ENCODE results near the gene PRIM2.
"Not testable (repeated sequence)": the region's sequence is repeated elsewhere in the genome, so short reads cannot be mapped to it uniquely, and the experiment has no call there.

PRIM2 gene

GRCh38 chr6:57310817-57311157 is 6.6 kb upstream of the PRIM2 start:
- Histone ChIP-seq H3K27me3 (peaks cover 6% of the 10 kb centered on the region), H3K36me3 (no peaks in the 10 kb centered on the region), H3K4me1 (ENCODE audit: control insufficient read depth in 1 of 2, insufficient read depth in 1 of 2, low read depth in 1 of 2, low read length in 1 of 2) (no peaks in the 10 kb centered on the region), H3K9me3 (no peaks in the 10 kb centered on the region), H3K4me3 (ENCODE audit: low read depth in 1 of 2, low read length in 1 of 2) (no peak overlapping the region), H3K27ac (no peak overlapping the region)
- TF ChIP-seq CTCF (IDR thresholded peaks at IDR 0.05), result no peak

DNA sequence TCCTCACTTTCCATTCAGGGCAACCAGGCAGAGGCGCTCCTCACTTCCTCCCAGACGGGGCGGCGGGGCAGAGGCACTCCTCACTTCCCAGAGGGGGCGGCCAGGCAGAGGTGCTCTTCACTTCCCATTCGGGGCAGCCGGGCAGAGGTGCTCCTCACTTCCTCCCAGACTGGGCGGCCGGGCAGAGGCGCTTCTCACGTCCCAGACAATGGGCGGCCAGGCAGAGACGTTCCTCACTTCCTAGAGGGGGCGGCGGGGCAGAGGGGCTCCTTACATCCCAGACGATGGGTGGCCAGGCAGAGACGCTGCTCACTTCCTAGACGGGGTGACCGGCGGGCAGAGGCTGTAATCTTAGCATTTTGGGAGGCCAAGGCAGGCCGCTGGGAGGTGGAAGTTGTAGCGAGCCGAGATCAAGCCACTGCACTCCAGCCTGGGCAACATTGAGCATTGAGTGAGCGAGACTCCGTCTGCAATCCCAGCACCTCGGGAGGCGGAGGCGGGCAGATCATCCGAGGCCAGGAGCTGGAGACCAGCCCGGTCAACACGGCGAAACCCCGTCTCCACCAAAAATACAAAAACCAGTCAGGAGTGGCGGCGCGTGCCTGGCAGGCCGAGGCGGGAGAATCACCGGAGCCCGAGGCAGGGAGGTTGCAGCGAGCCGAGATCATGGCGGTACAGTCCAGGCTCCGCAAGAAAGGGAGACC is 6.0 kb upstream of the PRIM2 start:
- not testable (repeated sequence) for H3K27me3 ChIP-seq; H3K4me1 ChIP-seq (ENCODE audit: control insufficient read depth in 1 of 2, insufficient read depth in 1 of 2, low read depth in 1 of 2, low read length in 1 of 2); H3K9me3 ChIP-seq; H3K36me3 ChIP-seq; H3K4me3 ChIP-seq (ENCODE audit: low read depth in 1 of 2, low read length in 1 of 2); H3K27ac ChIP-seq

- Histone ChIP-seq H3K4me1 (ENCODE audit: control insufficient read depth in 1 of 2, insufficient read depth in 1 of 2, low read depth in 1 of 2, low read length in 1 of 2) (peaks cover 8 to 9% of the 10 kb centered on the region in 2 experiments), H3K9me3 (no peaks in the 10 kb centered on the region), H3K27ac (no peak overlapping the region), H3K36me3 (no peaks in the 10 kb centered on the region), H3K27me3 (peaks cover 6% of the 10 kb centered on the region), H3K4me3 (ENCODE audit: low read depth in 1 of 2, low read length in 1 of 2) (no peak overlapping the region)
- TF ChIP-seq CTCF (IDR thresholded peaks at IDR 0.05), result no peak
Observed at GRCh38 chr6:57312004-57312345, 5.5 kb upstream of the PRIM2 start.

GRCh38 chr6:57313009-57313408 is 4.4 kb upstream of the PRIM2 start:
- Histone ChIP-seq H3K9me3 (no peaks in the 10 kb centered on the region), H3K4me1 (ENCODE audit: control insufficient read depth in 1 of 2, insufficient read depth in 1 of 2, low read depth in 1 of 2, low read length in 1 of 2) (peaks cover 11 to 16% of the 10 kb centered on the region in 2 experiments), H3K27me3 (peaks cover 6% of the 10 kb centered on the region), H3K27ac (no peak overlapping the region), H3K4me3 (ENCODE audit: low read depth in 1 of 2, low read length in 1 of 2) (no peak overlapping the region), H3K36me3 (no peaks in the 10 kb centered on the region)
- TF ChIP-seq CTCF (IDR thresholded peaks at IDR 0.05), result no peak

GRCh38 chr6:57313711-57314471 is 3.5 kb upstream of the PRIM2 start:
- no peak for TF ChIP-seq CTCF (IDR thresholded peaks at IDR 0.05)
- Histone ChIP-seq H3K4me3 (ENCODE audit: low read depth in 1 of 2, low read length in 1 of 2) (no peak overlapping the region), H3K27ac (no peak overlapping the region), H3K36me3 (no peaks in the 10 kb centered on the region), H3K9me3 (no peaks in the 10 kb centered on the region), H3K27me3 (peaks cover 6% of the 10 kb centered on the region), H3K4me1 (ENCODE audit: control insufficient read depth in 1 of 2, insufficient read depth in 1 of 2, low read depth in 1 of 2, low read length in 1 of 2) (peaks cover 11 to 17% of the 10 kb centered on the region in 2 experiments)

DNA sequence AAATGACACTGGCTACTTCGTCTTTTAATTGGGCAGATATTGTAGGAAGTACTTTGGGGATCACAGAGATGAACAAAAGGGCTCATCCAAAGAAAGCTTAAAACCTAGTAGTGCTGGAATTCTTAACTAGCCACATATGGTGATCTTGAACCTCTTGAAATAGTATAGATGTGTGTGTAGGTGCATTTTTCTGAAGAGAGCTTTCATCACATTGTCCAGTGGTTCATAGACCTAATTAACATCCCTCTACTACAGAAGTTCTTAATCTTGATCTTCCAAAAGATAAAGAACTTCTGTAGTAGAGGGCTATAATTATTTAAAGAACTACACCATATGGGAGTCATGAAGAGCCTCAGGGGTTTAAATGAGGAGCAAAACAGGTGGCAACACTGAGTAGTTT is 2.3 kb upstream of the PRIM2 start:
- no peaks in the 10 kb centered on the region for H3K9me3 ChIP-seq
- H3K27me3 ChIP-seq, result peaks cover 6% of the 10 kb centered on the region
- H3K4me3 ChIP-seq (ENCODE audit: low read depth in 1 of 2, low read length in 1 of 2), result no peak overlapping the region
- H3K27ac ChIP-seq, result no peak overlapping the region
- TF ChIP-seq CTCF (IDR thresholded peaks at IDR 0.05), result no peak
- no peaks in the 10 kb centered on the region for H3K36me3 ChIP-seq
- peaks cover 11 to 17% of the 10 kb centered on the region in 2 experiments for H3K4me1 ChIP-seq (ENCODE audit: control insufficient read depth in 1 of 2, insufficient read depth in 1 of 2, low read depth in 1 of 2, low read length in 1 of 2)
